ENCODE measurements around the gene PCDH19.

PCDH19 gene

GRCh38 chrX:100296183-100296753 is 113.8 kb downstream of the PCDH19 start:
- DNase-seq (ENCODE audit: low read depth): no peak

DNA sequence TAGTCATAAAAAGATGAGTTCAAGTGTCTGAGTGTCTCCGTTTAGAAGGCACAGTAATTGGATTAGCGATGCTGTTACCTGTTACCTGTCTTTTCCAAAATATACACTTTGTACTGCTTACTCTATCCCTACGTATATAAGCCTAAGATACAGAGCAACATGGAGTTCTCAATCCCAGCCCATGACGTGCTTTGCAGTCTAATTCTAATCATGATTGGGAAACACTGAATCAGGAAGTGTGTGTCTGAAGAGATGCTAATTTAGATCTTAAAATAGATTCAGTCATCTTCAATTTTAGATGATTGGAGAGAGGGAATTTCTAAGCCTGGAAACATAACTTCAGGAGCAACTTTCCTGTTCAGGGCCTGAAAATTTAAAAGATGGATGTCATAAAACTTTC is 115.1 kb downstream of the PCDH19 start:
- no peak for DNase-seq (ENCODE audit: low read depth)

- no peak for DNase-seq (ENCODE audit: low read depth)
Measured at GRCh38 chrX:100289066-100289558, 121.0 kb downstream of the PCDH19 start.

DNA sequence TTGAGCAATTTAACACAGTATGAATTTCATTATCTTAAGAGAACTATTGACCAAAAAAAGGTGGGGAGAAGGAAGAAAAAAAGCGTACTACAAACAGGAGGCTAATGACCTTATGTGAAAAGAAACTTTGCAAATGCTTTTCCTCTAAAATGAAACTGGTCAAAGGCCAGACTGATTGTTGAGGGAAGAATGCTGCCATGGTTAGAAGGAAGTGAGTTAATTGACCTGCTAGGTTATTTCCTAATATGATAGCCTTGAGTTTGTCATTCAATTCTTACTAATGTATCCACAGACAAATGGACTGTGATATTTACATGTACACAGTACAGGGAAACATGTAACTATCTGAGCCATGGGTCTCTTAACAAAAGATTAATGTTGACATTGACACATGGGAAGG is 132.8 kb downstream of the PCDH19 start:
- no peak for DNase-seq (ENCODE audit: low read depth)

- DNase-seq (ENCODE audit: low read depth): no peak
Measured at GRCh38 chrX:100274916-100275315, 135.2 kb downstream of the PCDH19 start.

GRCh38 chrX:100265179-100265578 is 144.9 kb downstream of the PCDH19 start:
- no peak for DNase-seq (ENCODE audit: low read depth)

DNA sequence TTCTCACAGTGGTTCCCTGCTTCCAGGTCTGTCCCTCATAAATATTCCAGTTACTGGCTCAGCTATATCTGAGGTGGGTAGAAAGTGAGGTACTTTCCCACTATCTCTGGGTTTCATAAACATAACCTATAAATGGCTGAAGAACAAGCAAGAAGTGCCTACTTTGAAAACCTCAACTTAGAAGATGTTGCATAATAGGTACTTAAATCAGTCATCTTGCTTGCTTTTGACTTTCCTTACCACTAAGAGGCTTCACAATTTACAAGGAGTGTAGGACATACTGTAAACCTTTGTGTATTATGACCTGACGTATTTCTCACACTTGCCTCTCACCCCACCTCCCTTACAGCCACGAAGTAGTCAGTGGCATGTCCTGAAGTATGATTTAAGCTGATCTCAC is 145.9 kb downstream of the PCDH19 start:
- no peak for DNase-seq (ENCODE audit: low read depth)

DNA sequence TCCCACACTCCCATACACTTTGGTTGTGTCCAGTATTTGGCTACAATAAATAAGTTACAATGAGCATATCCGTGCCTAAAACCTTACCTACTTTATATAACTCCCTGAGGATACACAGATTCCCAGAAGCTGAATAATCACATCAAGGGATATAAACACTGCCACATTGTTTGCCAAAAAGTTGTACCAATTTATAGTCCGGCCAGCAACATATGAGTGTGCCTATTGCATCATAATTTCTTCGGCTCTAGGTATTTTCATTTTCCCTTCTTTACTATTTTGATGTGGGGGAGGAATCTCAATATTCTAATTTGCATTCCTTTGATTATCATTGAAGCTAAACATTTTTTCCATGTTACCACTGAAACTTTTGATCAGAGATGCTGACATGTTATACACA is 146.4 kb downstream of the PCDH19 start:
- no peak for DNase-seq (ENCODE audit: low read depth)

DNA sequence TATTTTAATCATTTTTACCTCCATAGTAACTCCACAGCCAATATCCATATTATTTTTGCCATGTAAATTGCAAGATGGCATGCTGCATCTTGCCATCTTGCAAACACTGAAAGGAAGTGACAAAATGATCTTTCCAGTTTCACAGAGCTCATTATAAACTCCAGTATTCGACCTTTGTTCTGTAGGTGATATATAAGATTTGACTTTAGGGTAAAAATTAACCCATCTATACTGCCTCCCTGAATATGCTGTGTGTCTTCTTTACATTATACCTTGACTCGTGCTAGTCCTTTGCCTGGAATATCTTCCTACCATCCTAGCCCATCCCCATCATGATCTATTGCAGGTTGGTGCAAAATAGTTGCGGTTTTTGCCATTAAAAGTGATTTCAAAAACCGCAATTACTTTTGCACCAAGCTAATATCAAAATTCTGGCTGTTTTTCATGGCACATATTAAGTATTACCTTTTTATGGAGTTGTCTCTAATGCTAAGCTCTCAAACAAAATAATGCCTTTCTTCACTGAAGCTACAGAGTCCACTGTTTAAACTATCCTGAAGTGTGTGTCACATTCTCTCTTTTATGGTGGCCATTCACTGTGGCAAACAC is 161.1 kb downstream of the PCDH19 start:
- DNase-seq (ENCODE audit: low read depth): no peak

- no peak for DNase-seq (ENCODE audit: low read depth)
Measured at GRCh38 chrX:100247826-100248225, 162.2 kb downstream of the PCDH19 start.

DNA sequence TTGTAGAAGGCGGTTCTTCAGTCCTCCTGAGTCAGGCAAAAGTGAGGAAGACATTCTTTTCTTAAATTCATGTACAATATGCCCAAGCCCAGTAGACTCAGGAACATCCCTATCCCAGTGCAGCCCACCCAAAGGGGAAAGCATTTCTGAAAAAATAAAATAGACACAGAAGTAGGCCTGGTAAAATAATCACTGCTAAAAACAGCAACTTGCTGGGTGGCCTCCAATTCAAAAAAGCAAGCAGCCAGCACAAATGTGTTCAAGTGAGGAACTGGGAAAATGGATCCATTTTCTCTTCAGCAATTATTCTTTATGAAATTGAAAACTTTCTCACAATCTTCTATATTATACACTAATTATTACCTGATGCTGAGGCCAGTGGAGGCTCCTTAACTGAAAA is 165.4 kb downstream of the PCDH19 start:
- no peak for DNase-seq (ENCODE audit: low read depth)

Measured in stimulated activated CD8-positive, alpha-beta memory T cell treated with anti-CD3 and anti-CD28 coated beads, Interleukin-15, amount 100 ng/mL, for 24 hours (primary cell).